Middle frontal gyrus (tissue), 1 donor: ENCODE results near the gene HSD3B1.
"Not testable (repeated sequence)": the region's sequence is repeated elsewhere in the genome, so short reads cannot be mapped to it uniquely, and the experiment has no call there.

ENCODE experiments used
- DNase-seq: peaks from one replicate; pipeline ENCODE4 v3.0.0-alpha.2; 2015; ENCODE audit warnings: low spot score; ENCODE audit errors: extremely low spot score

HSD3B1 gene

DNA sequence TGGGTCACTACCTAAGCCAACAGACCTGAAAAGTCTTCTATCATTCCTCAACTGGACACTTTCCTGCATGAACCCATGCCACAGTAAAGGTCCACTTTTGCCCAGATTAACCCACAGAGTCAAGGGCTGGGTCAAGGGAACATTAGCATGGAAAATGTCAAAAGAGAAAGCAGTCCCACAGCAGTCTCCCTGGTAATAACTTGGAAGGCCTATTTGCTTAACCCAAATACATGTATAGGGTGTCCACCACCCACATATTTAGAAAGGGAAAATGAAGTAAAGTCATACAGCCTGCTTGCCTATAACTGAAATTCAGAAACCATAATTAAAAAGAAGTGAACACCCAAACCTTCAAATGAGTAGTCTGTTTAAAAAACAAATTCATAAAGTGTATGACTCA is 16.1 kb upstream of the HSD3B1 start:
- no peak for DNase-seq

DNA sequence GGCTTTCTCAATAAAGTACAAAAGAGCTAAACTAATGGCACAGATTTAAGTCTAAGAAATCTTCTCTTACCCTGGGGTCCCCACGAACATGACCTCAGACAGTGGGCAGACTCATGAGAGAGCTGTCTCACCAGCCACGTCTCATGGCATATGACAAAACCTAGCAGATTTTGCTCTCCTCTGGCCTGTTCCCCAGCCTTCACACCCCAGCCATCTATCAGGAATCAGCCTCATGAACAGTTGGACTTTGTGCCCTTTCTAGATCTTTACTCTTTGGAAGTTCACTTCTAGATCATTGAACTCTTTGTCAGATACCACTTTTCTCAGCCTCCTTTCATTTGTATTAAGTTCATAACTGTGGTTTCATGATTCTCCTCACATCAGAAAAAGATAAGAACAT is 14.2 kb upstream of the HSD3B1 start:
- DNase-seq, result no peak

DNA sequence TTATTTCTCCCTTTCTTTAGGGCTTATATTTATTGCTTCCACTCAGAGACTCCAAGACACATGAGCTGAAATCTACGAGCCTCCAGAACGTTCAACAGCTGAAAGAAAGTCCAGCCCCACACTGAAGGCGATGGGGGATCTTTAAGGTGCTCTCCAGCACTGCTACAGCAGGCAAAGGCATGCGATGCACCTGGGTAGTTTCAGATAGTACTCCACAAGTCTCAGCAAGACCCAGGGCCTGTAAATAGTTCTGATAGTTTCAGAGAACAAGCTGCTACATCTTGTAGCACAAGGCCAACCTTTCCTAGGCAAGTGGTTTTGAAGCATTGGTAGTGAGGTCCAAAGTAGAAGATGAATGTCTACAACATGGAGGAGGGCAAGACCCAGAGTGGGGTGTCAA is 2.2 kb upstream of the HSD3B1 start:
- no peak for DNase-seq

DNA sequence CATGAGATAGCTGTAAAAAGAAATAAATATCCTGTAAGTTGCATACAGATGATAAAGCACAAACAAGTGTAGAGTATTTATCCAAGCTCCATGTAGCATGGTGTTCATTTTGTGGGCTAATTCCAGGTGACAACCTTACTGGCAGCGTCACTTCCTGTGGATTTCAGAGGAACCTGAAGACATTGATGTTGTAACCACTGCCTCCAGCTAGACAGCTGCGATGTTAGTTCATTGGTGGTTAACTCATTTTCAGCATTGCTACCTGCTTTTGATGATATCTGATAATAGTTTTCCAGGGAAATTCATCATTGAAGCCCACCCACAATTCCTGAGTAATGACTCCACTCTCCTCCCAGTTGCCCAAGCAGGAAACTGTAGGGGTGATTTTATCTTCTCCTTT is 3.0 kb downstream of the HSD3B1 start:
- DNase-seq, result no peak

DNA sequence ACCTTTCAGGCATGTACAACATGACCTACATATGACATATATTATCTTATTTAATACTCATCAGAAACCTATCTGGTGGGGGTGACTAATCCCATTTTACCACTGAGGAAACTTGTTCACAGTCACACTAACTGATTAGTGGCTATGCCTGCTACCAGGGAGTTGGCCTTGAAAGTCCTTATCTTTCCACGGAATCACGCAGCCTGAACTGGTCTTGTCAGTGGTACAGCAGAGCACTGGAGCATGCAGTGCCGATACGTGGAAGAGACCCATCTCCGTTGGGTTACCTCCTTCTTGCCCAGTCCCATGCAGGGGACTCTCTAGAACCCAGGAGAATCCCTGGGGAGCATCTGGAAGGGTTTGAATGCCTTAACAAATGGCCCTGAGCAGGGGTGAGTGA is 8.2 kb downstream of the HSD3B1 start:
- no peak for DNase-seq

DNA sequence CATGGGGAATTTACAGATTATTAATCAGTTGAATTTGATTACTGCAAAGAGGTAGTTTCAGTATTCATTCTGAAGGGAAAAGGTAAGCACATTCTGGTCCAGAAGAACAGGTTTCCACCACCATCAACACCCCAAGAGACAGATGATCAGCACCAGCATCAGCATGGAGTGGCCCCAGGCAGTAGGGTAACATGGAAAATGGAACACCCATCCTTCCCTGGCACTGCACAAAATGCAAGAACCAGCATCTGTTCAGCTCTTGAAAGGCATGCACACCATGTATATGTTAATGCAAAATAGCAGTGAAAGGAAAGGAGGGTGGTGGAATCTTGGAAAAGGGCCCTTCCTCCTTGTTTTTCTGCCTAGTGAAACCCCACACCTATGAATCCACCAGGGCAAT is 9.2 kb downstream of the HSD3B1 start:
- no peak for DNase-seq

DNA sequence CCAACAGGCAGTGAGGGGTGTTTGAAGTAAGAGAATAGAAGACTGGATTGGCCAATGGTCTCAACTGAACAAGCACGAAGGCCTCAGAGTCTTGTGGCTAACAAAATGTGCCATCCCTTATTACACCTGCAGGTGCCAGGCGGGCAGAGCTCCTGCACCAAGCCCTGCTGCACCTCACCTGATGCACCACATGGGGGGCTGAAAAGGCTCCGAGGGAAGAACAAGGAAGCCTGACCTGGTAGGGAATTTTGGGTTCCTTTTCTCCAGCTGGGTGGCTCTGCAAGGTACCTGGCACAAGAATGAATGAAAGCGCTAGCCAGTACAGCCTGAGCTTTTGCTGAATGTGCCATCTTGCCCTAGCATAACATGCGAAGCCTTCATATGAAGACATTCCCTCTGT is 9.7 kb downstream of the HSD3B1 start:
- no peak for DNase-seq

DNA sequence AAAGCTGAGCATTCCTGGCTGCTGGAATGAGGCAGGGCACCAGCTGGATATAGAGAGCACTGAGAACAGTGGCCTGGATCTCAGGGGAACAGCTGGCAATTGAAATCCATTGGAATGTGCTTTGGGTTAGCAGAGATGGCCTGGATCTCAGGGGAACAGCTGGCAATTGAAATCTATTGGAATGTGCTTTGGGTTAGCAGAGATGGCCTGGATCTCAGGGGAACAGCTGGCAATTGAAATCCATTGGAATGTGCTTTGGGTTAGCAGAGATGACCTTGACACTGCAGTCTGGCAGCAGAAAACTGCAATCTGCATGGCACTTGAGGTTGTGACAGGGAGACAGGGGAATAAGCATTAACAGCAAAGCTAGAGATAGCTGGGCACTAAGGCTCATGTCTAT is 10.7 kb downstream of the HSD3B1 start:
- DNase-seq, result not testable (repeated sequence)

DNA sequence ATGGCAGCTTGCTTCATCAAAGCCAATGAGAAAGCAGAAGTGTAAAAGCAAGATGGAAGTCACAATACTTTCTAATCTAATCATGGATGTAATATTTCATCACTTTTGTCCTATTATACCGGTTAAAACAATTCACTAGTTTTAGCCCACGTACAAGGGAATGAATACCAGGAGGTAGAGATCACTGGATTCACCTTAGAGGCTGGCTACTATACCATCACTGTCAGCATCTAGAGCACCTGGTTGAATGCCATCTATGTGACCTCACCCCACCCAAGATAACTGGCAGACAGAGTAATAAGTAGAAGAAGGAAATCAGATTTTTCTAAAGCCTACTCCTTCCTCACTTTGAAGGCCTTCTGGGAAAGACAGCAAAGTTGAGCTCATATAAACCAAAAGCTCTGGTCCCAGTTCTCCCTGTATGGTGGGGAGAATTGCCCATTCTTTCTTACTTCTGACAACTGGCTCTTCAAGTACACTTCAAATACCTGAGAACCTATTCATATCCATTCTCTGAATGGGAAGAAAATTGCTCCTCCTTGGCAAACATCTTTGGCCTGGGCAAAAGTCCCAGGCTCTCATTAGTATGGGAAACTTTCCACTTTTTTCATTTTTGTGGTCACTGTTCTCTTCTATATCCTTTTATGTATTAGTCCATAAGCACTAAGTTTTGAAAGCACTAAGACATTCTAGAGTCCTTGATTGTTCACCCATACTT is 24.8 kb downstream of the HSD3B1 start:
- DNase-seq, result no peak

DNA sequence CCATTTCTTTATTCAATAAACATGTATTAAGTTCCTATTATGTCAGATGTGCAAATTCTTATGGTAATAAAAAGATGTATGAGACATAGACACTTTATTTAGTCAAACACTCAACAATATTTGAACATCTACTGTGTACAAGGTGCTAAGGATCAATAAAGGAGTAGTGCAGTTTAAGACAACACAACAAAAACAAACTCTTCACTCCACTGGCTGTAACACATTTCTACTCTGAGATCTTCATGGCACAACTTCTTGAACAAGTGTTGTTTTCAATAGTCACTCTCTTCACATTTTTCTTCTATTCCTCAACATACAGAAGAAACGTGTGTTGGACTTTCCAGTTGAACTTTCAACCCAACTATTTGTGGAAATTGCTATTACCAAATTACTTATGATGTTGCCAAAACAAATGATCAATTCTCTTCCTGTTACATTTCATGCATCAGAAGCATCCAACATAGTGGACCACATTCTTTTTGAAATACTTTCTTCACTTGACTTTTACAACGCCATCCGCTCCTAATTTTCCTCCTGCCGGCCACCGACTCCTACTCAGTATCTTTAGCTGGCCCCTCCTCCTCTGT is 25.4 kb downstream of the HSD3B1 start:
- no peak for DNase-seq

DNA sequence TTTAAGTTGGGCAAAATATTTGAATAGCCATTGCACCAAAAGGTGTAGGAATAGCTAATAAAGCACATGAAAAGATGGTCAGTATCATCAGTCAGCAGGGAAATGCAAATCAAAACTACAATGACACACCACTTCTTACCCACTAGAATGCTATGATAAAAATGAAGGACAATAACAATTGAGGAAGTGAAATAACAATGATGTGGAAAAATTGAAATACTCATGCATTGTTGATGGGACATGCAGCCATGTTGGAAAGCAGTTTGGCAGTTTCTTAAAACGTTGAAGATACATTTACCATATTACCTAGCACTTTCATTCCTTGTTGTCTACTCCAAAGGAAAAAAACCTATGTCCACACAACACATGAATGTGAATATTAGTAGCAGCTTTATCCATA is 28.4 kb downstream of the HSD3B1 start:
- DNase-seq, result no peak

DNA sequence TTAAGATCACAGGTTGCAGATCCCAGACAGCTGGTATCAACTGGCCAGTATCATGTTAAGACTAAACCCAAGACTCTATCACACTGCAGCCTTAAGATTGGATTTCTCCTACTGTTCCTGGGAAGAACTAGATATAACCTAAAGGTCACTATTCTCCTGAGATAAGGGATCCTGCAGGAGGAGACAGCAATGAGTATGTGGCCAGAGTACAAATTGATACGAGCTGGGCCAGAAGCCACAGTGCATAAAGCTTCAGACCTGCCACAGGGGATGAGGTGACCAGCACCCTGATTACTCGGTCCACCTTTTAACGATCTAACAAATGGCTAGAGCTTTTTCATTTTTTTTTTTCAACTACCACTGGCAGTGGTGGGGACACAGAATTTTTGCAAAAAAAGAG is 31.0 kb downstream of the HSD3B1 start:
- DNase-seq, result no peak

DNA sequence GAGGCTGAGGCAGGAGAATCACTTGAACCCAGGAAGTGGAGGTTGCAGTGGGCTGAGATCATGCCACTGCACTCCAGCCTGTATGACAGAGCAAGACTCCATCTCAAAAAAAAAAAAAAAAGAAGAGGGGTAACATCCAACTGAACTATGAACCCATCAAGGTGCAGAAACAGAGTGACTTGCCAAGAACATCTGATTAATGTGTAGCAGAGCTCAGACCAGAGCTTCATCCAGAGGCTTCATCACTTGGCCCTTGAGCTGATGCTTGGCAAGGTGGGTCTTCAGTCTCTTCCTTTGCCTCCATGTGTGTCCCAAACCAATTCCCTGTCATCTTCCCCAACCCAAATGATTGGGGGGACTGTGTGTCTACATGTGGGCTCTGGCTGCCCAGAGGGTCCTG is 32.6 kb downstream of the HSD3B1 start:
- no peak for DNase-seq

DNA sequence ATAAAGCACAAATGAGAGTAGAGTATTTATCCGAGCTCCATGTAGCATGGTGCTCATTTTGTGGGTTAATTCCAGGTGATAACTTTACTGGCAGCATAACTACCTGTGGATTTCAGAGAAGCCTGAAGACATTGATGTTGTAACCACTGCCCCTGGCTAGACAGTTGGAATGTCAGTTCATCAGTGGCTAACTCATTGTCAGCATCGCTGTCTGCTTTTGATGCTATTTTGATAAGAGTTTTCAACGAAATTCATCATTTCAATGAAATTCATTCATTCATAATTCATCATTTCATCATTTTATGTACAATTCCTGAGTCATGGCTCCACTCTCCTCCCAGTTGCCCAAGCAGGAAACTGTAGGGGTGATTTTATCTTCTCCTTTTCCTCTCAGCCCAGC is 34.4 kb downstream of the HSD3B1 start:
- no peak for DNase-seq

DNA sequence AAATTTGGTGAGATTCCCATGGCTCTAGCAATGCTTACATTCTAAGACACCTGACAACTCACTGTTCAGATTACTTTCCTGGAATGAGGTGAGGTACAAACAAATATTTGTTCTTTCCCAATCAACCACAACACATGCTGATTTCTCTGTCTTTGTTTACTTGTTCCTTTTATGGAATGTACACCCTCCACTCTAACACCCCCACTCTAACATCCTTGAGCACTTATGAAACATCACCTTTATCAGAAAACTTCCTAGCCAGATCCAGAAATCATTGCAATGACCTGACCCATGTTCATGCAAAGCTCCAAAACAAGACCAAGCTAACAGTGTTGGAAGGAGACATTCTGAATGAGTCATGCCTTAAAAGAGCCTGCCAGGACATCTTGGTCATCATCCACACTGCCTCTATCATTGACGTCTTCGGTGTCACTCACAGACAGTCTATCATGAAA is 35.5 kb downstream of the HSD3B1 start:
- no peak for DNase-seq

DNA sequence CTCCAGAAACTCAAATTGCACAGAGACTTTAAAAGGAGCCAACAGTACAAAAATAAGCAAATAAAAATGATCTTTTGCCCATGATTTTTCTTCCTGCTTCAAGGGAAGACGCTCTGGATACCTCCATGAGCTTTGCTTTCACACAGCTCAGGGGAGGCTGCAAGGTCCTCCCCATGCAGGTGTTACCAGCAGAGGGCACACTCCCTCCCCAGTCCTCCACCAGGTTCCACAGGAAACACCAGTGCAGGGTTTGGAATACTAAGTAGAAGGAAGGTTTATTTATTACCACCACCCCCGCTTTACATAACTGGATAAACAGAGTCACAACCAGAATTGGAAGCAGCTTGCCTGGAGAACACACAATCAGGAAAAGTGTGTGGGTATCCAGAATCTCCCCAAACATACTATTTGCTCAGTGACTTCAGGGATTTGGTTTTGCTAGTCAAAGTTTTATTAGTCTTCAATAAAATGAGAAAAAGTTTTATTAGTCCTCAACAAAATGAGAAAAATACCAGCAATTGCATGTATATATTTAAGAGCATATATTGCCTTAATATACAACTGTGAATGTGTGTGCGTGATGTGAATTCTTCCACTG is 37.3 kb downstream of the HSD3B1 start:
- no peak for DNase-seq

DNA sequence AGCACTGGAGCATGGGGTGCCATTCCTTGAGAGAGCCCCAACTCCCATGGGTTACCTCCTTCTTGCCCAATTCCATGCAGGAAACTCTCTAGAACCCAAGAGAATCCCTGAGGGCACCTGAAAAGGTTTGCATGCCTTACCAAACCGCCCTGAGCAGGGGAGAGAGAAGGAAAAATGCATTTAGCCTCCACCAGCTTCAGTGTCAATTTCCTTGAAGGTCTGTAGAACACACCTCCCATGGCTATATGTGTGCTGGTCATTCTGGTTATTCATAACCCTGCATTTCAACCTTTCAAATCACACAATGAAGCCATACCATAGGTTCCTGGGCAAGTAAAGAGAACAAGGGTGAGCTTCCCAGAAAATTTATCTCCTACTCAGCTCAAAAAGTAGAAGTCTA is 39.6 kb downstream of the HSD3B1 start:
- DNase-seq, result no peak

DNA sequence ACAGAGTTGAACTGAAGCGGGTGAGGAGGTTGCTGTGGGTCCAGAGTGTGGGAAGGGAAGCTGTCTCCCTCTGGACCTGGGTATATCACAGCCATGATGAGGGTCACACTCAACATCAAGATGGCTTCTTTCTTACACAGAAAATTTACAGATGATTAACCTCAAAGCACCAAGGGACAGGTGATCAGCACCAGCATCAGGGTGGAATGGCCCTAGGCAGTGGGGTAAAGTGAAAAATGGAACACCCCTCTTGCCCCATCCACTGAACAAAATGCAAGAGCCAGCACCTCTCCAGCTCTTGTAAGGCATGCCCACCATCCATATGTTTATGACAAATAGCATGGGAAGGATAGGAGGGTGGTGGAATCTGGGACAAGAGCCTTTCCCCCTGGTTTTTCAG is 40.3 kb downstream of the HSD3B1 start:
- no peak for DNase-seq

DNA sequence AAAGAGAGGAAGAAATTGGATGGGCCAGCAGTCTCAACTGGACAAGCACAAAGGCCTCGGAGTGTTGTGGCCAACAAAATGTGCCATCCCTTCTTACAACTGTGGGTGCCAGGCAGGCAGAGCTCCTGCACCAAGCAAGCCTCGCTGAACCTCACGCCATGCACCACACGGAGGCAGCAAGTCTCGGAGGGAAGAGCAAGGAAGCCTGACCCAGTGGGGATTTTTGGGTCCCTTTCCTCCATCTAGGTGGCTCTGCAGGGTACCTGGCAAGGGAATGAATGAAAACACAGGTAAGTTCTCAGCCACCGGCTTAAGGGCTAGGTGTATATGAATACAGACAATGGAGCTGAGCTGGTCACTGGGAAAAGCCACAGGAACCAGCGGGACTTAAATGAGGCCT is 40.8 kb downstream of the HSD3B1 start:
- no peak for DNase-seq

DNA sequence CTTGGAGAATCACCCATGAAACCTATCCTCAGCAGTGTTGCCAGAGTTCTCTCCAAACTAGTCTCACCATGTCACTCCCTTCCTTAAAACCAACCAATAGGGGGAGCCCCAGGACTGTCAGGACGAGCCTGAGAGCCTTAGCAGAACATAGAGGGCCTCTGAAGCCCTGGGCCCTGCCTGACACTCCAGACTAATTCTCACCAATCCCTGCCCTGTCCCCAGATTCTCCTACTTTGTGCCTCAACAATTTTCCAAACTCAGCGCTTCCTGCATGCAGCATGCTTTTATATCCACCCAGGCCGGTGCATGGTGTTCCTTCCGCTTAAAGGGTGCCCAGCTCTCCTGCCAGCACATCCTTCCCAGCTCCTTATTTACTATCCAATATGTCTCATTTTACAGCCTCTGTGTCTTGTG is 42.7 kb downstream of the HSD3B1 start:
- DNase-seq, result peak; percentile 39

DNA sequence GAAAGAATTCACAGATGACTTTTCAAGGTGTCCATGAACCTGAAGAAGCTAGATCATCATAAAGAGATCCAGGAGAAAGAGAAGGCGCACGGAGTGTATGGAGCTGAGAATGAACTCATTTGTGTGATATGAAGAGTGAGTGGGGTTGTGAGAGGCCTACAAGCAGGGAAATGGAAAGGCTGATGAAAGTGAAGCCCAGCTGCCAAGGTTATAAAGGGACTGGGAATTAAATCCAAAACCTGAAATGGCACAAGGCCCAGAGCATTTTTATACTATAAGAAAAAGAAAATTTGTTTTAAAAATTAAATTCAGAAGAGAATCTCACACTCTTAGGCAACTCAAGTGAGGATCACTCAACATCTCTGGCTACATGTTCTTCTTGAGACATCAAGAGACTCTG is 43.4 kb downstream of the HSD3B1 start:
- DNase-seq, result peak; percentile 23

DNA sequence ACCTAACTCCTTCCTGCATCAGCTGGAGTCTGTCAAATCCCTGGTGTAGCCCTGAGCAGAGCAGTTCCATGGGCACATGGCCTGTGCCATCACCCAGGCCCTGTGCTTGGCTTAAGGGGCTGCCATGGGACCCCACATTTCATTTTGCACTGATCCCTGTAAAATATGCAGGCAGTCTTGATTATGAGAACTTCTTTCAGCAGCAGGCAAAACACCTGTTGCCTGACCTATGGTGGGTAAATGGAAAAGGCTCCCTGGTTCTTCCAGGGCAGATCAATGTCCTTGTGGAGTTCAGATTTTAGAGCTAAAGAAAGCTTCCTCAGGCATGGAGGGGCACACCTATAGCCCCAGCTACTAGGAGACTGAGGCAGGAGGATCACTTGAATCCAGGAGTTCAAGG is 44.2 kb downstream of the HSD3B1 start:
- DNase-seq, result no peak

DNA sequence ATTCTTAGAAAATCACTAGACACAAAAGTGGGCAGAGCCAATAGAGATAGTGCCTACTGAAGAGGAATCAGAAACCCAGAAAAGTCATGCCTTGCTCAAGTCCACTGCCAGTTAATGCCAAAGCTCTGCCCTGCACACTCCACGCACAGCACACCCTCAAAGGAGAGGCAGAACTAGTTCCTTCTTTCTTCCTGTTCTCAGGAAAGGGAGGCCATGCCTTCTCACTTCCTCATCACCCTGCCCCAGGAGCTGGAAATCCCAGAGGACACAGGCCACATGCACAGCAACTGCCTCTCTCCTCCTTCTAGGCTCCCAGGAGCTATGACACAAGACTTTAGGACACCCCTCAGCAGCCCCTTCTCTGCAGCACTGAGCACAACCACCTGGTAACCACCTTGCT is 45.6 kb downstream of the HSD3B1 start:
- not testable (repeated sequence) for DNase-seq
